ENCODE results near the gene ADGRE2. TPM values are rescaled to one million over a fixed set of nuclear protein-coding genes. Genes with fewer than 3 reads are reported as not detected.
"Not testable (repeated sequence)": the region's sequence is repeated elsewhere in the genome, so short reads cannot be mapped to it uniquely, and the experiment has no call there.

ADGRE2 gene
- total RNA-seq, 3 donors from 2014 or later (not counting 1 experiment from before 2014, with no cell fraction given), result 6.1 to 37.0 (median 20.3) TPM

DNA sequence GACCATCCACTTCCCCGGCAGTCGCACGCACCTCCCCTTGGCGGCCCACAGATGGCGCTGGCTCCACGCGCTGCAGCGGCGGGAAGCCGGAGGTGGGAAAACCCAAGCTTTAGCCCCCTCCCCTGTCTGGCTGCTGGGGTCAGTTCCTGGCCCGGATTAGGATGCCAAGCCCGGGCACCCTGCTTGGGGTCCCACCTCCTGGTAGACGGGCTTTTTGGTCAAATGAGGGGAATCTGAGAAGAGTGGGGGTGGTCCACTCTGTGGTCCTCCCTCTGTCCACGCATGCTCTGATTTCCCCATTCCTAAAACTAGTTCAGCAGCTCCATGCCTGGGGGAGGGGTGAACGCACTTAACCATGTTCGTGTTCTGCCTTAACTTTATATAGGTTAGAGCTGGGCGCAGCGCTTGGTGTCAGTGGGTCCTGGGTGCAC, 8.1 kb upstream of the ADGRE2 start:
- no peaks in the 10 kb centered on the region for H3K36me3 ChIP-seq (ENCODE audit: control insufficient read depth, insufficient read depth, low read length)
- Mint-ChIP-seq H3K27ac (no peak overlapping the region), H3K4me3 (no peak overlapping the region), H3K4me1 (peaks cover 16 to 22% of the 10 kb centered on the region in 2 donors), H3K36me3 (no peaks in the 10 kb centered on the region), H3K27me3 (ENCODE audit: low read depth in 2 of 2) (peaks cover 0 to 13% of the 10 kb centered on the region in 2 donors), H3K9me3 (no peaks in the 10 kb centered on the region)
- H3K4me3 ChIP-seq (ENCODE audit: low read length), result no peak overlapping the region
- H3K4me1 ChIP-seq (ENCODE audit: control insufficient read depth, insufficient read depth, low read length), result peaks cover 40% of the 10 kb centered on the region
- no peaks in the 10 kb centered on the region for H3K9me3 ChIP-seq (ENCODE audit: control insufficient read depth, insufficient read depth, low read length)
- ATAC-seq (peak in 2 of 3 donors; percentile 52 to 63), DNase-seq (peak in 1 of 2 donors; percentile 48)
- intact Hi-C loops (cut with micrococcal nuclease), result no loop called here
- TF ChIP-seq, protein P1, sequence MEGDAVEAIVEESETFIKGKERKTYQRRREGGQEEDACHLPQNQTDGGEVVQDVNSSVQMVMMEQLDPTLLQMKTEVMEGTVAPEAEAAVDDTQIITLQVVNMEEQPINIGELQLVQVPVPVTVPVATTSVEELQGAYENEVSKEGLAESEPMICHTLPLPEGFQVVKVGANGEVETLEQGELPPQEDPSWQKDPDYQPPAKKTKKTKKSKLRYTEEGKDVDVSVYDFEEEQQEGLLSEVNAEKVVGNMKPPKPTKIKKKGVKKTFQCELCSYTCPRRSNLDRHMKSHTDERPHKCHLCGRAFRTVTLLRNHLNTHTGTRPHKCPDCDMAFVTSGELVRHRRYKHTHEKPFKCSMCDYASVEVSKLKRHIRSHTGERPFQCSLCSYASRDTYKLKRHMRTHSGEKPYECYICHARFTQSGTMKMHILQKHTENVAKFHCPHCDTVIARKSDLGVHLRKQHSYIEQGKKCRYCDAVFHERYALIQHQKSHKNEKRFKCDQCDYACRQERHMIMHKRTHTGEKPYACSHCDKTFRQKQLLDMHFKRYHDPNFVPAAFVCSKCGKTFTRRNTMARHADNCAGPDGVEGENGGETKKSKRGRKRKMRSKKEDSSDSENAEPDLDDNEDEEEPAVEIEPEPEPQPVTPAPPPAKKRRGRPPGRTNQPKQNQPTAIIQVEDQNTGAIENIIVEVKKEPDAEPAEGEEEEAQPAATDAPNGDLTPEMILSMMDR (IDR thresholded peaks at IDR 0.05), result peak; percentile 77
- no peak overlapping the region for H3K27ac ChIP-seq (ENCODE audit: low read length)
- H3K27me3 ChIP-seq (ENCODE audit: control insufficient read depth, insufficient read depth, low read length), result no peaks in the 10 kb centered on the region
- WGBS (ENCODE audit: insufficient coverage), result 30% methylated on average over 18 of the region's 18 CpGs

DNA sequence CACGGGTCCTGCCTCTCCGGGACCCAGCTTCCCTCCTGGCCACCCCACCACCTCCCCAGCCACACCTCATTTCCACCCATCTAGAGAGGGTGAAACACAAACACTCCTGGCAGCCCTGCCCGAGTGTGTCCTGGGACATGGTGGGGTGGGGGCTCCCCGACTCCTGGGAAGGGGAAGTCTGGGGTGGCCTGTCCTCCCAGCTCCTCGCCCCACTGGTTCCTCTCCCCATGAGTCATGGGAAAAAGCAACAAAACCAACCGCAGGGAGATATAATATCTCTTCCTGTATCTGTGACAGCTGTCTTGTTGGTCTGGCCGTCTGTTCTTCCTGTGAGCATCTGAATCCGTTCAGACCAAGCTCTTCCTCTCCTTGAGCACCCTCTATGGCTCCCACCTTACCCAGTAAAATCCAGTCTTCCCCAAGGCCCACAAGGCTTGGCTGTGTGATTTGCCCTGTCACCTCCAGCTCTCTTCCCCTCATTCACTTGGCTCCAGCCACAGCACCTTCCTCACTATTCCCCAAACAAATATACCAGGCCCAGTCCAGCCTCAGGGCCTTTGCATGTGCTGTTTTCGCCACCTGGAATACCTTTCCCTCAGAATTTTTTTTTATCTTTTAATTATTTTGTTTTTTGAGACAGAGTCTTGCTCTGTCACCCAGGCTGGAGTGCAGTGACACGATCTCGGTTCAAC, 6.9 kb upstream of the ADGRE2 start:
- ATAC-seq (peak; percentile 52 to 83 (median 66)), DNase-seq (peak in 1 of 2 donors; percentile 16)
- peak overlapping the region; percentile 43 for H3K27ac ChIP-seq (ENCODE audit: low read length)
- H3K36me3 ChIP-seq (ENCODE audit: control insufficient read depth, insufficient read depth, low read length); H3K36me3 Mint-ChIP-seq; intact Hi-C loops (cut with micrococcal nuclease); H3K9me3 ChIP-seq (ENCODE audit: control insufficient read depth, insufficient read depth, low read length); H3K9me3 Mint-ChIP-seq; H3K27me3 ChIP-seq (ENCODE audit: control insufficient read depth, insufficient read depth, low read length); H3K4me3 ChIP-seq (ENCODE audit: low read length): not testable (repeated sequence)
- H3K4me1 Mint-ChIP-seq, result peaks cover 16 to 22% of the 10 kb centered on the region in 2 donors
- H3K27ac Mint-ChIP-seq, result peak overlapping the region in 1 of 2 donors; percentile 70
- peak overlapping the region; percentile 54 for H3K4me3 Mint-ChIP-seq
- peaks cover 40% of the 10 kb centered on the region for H3K4me1 ChIP-seq (ENCODE audit: control insufficient read depth, insufficient read depth, low read length)
- 36% methylated on average over 8 of the region's 11 CpGs for WGBS (ENCODE audit: insufficient coverage)
- H3K27me3 Mint-ChIP-seq (ENCODE audit: low read depth in 2 of 2), result peaks cover 0 to 13% of the 10 kb centered on the region in 2 donors

DNA sequence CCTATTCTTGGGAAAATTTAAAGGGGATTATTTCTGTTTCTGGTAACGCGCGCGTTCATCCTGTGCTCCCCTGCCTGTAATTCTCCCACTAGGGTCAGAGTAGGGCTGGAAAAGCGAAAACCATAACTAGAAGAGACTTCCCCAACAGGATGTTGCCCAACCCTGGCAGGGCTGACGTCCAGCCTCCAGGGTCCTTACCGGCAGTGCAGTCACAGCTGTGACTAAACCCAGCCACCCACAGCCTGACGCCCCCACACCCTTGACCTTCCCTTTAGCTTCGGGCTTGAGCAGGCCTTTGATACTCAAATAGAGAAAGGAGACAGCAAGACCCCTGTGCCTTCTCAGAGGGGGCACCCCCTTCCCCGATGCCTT, 6.4 kb upstream of the ADGRE2 start:
- intact Hi-C loops (cut with micrococcal nuclease); DNase-seq; H3K36me3 ChIP-seq (ENCODE audit: control insufficient read depth, insufficient read depth, low read length); H3K9me3 Mint-ChIP-seq; H3K4me3 ChIP-seq (ENCODE audit: low read length); H3K36me3 Mint-ChIP-seq; H3K27me3 ChIP-seq (ENCODE audit: control insufficient read depth, insufficient read depth, low read length); H3K9me3 ChIP-seq (ENCODE audit: control insufficient read depth, insufficient read depth, low read length); H3K4me3 Mint-ChIP-seq: not testable (repeated sequence)
- H3K27me3 Mint-ChIP-seq (ENCODE audit: low read depth in 2 of 2), result peaks cover 0 to 13% of the 10 kb centered on the region in 2 donors
- peaks cover 16 to 22% of the 10 kb centered on the region in 2 donors for H3K4me1 Mint-ChIP-seq
- H3K27ac Mint-ChIP-seq, result peak overlapping the region in 1 of 2 donors; percentile 70
- Histone ChIP-seq H3K4me1 (ENCODE audit: control insufficient read depth, insufficient read depth, low read length) (peaks cover 40% of the 10 kb centered on the region), H3K27ac (ENCODE audit: low read length) (peak overlapping the region; percentile 43)
- ATAC-seq, result peak; percentile 63 to 81 (median 65)
- 20% methylated on average over 7 of the region's 10 CpGs for WGBS (ENCODE audit: insufficient coverage)

DNA sequence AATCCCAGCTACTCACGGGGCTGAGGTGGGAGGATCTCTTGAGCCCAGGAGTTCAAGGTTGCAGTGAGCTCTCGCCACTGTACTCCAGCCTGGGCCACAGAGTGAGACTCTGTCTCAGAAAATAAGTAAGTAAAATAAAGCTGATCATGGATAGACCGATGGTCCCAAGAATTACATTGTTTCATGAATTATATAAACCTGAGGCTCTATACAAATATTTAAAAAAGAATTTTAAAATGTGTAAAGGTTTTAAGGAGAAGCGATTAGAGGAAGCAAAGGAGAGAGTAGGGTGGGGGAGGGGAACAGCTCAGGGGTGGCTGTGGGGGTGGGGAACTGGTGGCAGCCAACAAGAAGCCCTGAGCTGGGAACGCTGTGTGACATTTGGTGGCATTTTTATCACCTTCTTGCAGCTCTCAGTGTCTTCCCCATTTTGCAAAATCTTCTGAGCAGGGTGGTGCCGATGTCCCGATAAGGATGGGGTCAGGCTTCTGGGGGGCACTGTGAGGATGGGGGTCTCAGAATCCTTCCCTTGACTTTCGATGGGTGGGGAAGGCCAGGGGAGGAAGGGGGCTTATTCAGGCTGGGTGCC, 5.1 kb upstream of the ADGRE2 start:
- intact Hi-C loops (cut with micrococcal nuclease); H3K36me3 Mint-ChIP-seq; H3K9me3 Mint-ChIP-seq; H3K36me3 ChIP-seq (ENCODE audit: control insufficient read depth, insufficient read depth, low read length); H3K27ac ChIP-seq (ENCODE audit: low read length); DNase-seq; H3K4me3 Mint-ChIP-seq; H3K4me3 ChIP-seq (ENCODE audit: low read length); H3K27me3 ChIP-seq (ENCODE audit: control insufficient read depth, insufficient read depth, low read length); H3K9me3 ChIP-seq (ENCODE audit: control insufficient read depth, insufficient read depth, low read length); H3K27ac Mint-ChIP-seq: not testable (repeated sequence)
- H3K4me1 ChIP-seq (ENCODE audit: control insufficient read depth, insufficient read depth, low read length), result peaks cover 40% of the 10 kb centered on the region
- Mint-ChIP-seq H3K27me3 (ENCODE audit: low read depth in 2 of 2) (peaks cover 8 to 13% of the 10 kb centered on the region in 2 donors), H3K4me1 (peaks cover 16 to 22% of the 10 kb centered on the region in 2 donors)
- WGBS (ENCODE audit: insufficient coverage), result 42% methylated on average over 4 of the region's 8 CpGs
- ATAC-seq, result peak in 1 of 3 donors; percentile 50

Measured in natural killer cell (primary cell).